ENCODE data around the gene EQTN.
"Not testable (repeated sequence)": the region's sequence is repeated elsewhere in the genome, so short reads cannot be mapped to it uniquely, and the experiment has no call there.

Gene EQTN

DNA sequence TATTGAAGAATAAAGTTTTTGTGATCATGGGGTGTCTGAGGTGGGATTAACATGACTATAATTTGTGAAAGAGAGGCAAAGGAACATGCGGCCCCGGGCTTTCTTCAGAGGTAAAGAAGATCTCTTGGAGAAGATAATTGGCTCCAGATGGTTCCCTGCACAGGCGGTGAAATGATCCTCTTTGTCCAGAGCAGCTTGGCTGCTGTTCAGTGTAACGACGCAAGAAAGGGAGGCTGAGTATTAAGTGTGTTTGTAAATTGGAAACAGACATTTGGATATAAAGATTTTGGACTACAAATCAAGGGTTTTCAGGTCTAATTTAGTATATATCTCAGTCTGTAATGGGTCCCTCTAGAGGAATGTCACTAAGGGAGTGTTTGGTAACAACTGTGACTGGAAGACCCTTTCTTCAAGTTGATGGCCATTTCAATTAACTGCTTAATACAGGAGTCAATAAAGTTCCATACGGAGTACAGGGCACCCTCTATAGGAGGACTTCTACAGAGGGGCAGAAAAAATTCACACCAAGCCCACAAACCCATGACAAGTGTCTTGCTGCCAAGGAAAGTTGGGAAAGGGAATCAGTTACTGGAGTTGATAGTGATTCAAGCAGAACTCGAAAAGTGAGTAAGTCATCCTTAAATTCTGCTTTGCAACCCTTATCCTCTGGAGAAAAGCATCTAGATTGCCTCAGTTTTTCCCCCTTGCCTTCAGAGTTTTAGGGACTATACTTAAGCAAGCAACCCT lies 4.1 kb downstream of the EQTN start:
- no peak for DNase-seq

GRCh38 chr9:27291292-27291691 lies 5.7 kb downstream of the EQTN start:
- DNase-seq: no peak

DNA sequence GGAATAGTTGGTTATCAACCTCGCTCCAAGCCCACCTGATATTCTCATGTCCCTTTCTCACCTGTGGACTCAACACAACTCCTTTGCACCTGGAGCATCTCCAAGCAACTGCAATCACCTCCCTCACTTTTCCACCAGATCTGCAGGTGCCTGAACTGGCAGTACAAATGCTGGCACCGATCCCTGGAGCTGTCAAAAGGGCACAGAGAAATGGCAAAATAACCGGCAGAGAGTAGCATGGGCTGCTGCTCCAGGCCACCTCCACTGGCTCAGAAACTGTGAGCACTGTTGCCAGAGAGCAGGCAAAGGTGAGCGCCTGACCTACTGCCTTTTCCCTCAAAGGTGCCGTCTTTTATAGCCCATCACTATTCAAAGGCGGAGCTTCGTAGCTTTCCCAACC lies 14.7 kb downstream of the EQTN start:
- DNase-seq: no peak

- DNase-seq: no peak
These were observed 16.1 kb downstream of the EQTN start for GRCh38 chr9:27280860-27281259.

DNA sequence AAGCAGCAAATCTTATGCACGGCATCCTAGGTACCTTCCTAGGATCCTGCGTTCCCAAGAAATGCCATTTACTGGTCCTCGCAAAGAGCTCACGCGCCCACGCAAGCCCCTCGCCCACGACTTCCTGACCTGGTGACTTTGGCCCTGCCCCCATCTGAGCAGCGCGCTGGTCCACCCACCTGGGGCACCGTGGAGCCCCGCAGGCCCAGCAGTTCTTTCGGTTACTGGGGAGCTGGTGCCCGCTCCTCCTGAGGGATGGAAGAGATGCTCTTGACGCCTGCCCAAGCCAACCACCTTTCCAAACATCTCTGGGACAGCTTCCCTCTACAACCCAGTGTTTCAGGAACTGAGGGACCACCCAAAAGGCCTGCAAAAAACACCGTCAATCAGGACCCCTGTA lies 16.7 kb downstream of the EQTN start:
- DNase-seq: no peak

DNA sequence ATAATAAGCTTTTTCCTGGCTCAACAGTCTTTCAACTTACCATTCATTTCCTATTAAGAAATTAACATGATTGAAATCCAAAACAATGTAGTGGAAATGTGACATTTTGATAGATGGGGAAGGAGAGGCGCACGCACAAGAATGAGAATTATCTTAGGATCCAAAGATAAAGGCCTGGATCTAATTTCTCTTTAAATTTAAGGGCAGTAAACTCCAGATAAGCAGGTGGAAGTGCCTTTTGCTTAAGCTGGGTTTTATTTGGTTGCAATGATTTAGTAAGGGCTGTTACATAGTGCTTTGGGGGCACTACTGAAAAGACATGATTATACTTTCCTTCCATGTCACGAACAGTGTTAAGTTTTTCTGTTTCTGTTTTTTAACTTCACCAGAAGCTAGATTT lies 17.3 kb downstream of the EQTN start:
- DNase-seq: no peak

DNA sequence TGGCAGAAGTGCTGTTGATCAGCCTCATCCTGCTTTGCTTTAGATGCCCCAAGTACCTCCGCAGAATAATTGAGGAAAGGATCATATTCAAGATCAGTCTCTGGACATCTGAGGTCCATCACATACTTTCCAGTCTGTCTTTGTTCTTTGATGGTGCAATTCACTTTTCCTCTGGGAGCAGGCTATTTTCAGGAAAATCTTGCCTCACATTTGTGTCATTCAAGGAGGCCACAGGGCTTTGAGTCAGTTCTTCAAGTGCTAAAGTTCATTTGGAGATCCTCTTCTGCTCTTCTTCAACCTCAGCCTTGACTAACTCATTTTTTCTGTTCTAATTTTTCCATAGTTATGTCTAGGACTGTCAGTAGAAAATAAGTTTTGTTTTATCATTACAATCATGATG lies 18.6 kb downstream of the EQTN start:
- DNase-seq: no peak

DNA sequence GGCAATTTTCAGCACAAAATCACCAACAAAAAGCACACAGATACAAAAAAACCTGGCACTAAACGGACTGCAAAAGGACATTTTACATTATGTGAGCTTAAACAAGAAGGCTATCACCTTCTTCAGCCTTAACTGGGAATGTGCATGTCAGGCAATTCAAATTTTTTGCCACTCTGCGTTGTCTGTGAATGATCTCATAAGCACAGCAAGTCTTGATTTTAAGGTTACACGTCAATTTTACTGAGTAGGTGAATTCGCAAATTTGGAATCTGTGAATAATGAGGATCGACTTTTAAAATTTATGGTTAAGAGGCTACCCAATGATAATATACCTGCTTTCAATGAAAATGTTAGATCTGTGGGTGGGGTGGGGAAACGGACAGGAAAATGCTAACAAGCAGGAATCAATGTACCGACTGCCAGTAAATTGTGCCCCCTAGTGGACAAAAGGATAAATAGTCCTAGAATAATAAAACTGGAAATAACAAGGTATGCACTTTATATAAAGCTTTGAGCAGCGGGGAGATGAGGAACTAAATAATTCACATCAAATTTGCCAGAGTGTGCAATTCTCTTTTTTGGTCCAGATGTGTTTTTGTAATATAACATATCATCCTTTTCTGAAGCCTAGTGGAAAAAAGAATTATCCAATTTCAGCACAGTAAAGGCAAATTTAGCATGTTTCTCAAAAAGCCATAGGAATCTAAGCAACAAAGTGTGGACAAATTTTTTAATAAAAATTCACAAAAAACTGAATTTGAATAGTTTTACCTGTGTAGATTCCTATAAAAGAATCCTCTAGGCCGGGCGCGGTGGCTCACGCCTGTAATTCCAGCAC lies 20.5 kb downstream of the EQTN start:
- peak; percentile 7 for DNase-seq

DNA sequence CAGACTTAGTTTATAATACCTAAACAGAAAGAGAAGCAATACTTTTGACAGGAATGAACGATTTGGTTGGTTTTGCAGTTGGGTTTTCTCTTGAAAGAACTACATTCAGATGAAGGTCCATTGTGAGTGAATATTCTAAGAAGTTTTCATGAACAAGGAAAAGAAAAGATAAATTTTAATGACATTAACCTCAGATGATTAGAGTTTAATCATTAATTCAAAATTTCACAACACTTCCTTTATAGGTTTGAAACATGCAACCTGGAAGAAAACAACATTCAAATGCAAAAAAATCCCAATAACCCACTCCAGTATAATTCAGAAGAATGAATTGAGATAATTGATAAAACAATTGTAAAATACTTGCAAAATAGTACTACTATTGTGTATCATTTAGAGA lies 23.8 kb downstream of the EQTN start:
- DNase-seq: no peak

- no peak for DNase-seq
These were observed 24.8 kb downstream of the EQTN start for GRCh38 chr9:27272103-27272502.

DNA sequence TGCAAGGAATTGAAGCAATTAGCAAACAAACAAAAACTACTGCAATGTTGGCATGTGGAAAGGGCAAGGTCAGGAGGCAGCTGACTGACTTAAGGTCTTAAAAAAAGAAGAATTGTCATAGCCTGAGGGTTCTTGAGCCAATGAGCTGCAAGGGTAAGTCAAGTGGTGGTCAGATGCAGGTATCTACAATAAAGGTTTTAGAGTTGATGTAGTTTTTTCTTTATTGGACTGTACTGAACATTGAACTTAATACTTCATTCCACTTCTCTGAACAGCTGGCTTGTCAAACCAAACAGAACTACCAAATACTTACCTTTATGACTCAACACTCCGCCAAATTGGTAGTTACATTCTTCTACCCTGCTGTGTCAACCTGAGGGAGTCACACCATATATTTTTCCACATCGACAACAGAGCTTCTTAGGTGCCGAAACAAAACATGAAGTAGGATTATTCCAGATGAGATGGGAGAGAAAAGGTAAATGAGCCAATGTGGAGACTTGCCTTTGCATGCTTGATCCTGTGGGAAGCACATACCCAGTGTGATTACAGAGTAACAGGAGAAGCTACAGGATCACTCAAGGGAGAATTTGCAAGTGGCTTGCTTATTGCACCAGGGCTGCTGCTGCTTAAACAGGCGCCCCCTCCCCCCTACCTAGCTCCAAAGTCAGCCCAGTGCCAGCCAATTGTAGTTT lies 35.3 kb downstream of the EQTN start:
- no peak for DNase-seq

DNA sequence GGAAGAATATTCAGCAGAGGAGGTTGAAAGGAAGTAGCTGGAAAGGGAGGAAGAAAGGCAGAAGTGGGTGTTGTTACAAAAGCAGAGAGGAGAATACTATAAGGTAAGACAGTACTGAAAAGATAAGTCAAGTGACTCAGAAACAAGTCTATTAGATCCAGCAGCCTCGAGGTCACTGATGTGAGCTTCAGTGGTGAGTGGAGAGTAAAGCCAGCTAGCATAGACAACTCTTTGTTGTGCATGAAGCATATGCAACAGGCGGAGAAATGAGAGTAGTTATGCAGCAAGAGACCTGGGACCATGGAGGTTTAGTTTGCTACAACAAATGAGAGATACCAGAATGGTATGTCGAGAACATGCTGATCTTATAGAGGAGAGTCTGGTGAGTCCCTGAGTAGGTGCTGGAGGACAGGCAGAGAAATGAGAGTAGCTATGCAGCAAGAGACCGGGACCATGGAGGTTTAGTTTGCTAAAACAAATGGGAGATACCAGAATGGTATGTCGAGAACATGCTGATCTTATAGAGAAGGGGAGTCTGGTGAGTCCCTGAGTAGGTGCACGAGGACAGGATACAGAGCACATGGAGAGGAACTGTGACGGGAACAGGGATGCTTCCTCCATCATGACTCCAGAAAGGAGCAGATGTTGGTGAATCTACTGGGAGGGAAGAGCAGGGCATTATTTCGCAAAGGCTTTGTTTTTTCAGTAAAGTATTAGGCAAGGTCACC lies 36.0 kb downstream of the EQTN start:
- no peak for DNase-seq

DNA sequence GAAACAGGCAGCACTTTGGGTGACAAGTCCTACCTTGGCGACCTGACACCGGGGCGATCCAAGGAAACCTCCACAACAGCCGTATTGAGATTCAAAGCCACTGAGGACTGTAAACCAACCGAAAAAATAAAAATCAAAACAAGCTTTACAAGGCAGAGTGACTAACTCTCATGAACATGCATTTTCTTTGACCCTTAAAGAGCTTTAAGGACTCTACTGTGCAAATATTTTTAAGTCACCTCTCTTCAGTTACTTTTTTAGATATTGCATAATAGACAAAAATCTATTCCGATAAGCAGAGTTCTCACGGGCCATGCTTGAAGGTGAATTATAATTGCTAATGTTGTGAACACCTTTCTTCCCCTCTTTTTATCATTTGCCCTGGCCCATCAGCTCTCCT lies 38.3 kb downstream of the EQTN start:
- DNase-seq: no peak

- DNase-seq: no peak
These were observed 48.2 kb downstream of the EQTN start for GRCh38 chr9:27248702-27249101.

- DNase-seq: no peak
These were observed 49.2 kb downstream of the EQTN start for GRCh38 chr9:27247756-27248155.

DNA sequence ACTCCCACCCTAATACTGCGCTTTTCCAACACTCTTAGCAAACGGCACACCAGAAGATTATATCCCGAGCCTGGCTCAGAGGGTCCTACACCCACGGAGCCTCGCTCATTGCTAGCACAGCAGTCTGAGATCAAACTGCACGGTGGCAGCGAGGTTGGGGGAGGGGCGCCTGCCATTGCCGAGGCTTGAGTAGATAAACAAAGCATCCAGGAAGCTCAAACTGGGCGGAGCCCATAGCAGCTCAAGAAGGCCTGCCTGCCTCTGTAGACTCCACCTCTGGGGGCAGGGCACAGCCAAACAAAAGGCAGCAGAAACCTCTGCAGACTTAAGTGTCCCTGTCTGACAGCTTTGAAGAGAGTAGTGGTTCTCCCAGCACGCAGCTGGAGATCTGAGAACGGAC lies 57.3 kb downstream of the EQTN start:
- not testable (repeated sequence) for DNase-seq

All from CD4-positive, alpha-beta T cell treated with Interleukin-6 for 4 hours (primary cell).